HG02884 (cell line): ENCODE data around the gene FUT7.
"Not testable (repeated sequence)": the region's sequence is repeated elsewhere in the genome, so short reads cannot be mapped to it uniquely, and the experiment has no call there.

Source experiments
- ATAC-seq: cut with Tn5 transposase; IDR thresholded peaks from one replicate; pipeline ENCODE4 v1.9.1; 2021; ENCODE audit warnings: mild to moderate bottlenecking, moderate library complexity; ENCODE audit not compliant: unreplicated experiment

FUT7 gene

DNA sequence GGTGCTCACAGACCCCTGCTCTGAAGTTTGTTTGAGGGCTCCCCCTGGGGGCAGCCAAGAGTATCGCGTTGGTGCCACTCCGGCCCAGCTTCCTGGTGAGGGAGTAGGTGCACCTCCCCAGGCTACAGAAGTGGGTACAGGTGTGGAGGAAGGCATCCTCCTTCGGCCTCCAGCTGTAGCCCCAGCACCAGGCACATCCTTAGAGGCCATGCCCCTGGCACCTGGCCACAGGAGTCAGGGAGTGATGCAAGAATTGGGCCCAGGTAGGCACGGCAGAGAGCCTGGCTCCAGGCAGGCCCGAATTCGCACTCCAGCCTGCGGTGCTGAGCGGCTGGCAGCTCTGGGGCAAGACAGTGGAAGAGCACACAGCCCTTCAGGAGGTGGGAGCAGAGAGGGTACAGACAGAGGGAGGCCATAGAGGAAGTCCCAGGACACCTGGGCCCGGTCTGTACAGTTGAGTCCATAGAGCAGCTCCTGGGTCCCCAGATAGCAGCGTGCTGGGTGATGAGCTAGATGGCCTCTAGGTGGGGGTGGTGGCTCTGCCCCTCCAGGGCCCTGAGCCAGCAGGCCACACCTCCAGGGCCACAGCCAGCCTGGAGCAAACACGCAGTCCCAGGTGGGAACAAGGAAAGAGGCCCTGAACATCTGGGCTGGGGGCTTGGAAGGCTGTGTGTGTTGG is 36.1 kb upstream of the FUT7 start:
- no peak for ATAC-seq

DNA sequence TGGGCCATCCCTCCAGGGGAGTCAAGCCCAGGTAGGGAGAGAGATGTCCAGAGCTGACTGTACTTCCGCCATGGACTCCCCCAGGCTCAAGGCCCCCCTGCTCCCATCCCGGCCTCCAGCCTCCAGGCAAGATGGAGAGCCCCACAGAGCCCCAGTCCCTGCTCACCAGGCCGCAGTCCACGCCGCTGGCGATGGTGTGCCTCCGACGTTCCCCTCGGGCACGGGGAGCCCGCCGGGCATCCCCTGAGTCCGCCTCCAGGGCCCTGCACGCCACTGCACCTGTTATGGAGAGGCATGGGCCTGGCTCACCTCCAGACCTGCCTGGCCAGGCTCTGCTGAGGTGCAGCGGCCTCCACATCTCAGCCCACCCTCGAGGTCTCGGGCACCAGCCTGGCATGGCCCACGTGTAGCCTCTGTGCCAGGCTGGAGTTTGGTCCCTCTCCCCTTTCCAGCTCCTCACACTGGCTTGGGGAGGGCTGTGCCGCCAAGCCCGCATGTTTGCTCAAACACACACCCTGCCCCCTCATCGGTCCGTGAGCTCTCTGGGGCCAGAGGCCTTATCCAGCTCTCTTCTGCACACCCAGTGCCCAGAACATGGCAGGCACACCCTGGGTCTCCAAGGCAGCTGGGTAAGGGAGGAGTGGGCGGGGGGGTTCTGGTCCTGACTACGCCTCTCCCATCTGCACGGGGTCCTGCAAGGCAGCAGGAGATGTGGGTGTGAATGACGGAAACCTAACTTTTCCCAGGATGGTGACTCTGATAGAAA is 34.4 kb upstream of the FUT7 start:
- no peak for ATAC-seq

DNA sequence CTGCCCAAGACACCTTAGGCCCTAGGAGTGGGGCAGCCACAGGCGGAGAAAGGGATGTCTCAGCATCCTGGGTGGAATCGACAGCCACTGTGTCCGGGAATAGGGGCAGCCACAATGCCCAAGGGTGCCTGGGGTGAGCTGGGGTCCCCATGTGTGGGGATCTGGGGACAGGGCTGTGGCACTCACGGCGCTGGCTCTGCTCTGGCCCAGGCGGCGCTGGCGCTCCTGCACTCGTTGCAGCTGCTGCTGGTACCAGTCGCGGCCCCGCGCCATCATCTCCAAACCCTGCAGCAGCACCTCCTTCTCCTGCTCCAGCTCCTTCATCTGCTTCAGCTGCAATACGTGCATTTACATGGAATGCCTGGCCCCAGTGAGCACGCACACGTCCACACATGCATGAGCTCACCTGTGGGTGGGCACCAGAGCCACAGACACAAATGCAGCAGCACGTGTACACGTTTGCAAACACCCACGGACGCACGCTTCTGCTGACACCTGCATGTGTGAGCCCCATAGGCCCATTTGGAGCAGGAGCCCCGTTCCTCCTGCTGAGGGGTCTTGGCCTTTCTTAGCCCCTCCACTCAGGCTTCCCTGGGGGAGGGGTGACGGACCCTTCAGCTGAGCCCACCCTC is 33.6 kb upstream of the FUT7 start:
- ATAC-seq, result no peak

DNA sequence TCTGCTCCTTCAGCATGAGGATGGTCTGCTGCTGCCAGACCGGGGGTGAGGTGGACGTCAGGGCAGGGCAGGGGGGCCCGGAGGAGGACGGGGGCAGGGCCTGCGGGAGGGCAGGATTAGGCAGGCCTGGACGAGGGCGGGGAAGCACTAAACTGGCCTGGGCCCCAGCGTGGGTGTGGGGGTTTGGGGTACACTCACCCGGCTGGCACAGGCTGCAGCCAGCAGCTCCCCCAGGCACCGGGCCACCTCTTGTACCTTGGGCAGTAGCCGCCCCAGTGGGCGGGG is 32.9 kb upstream of the FUT7 start:
- ATAC-seq, result no peak

DNA sequence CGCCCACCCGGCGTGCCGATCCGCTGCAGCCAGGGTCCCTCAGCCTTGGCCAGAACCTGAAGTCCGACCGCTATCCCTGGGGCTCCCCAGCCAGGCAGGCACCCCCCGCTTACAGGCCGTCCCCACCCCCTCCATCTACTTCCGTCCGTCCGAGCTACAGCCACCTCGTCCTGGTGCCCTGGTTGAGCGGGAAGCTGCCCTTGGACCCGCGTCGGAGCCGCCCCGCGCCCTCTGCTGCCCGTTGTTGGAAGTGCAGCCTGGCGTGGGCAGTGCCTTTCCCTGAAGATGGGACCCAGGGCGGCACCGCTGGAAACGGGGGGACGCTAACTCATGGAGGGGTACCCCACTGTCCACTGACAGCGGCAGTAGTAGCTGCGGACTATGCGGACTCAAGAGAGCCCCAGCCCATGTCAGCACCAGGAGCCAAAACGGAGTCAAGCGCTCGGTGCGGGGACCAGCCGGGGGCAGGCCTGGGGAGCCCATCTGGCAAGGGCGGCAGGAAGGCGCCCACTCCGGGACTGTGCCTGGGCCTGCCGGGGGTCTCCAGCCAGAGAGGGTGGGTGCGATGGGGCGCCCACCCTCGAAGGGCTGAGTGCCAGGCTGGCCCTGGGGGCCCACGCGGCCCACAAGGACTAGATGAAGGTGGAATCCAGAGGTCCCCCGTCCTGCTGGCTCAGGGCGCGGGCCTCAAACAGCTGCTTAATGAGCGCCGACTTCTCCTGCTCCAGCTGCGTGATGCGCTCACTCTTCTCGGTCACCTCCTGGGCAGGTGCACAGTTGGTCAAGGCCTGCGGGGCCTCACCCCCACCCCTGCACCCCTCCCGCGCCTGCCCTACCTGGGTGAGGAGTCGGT is 32.4 kb upstream of the FUT7 start:
- no peak for ATAC-seq

DNA sequence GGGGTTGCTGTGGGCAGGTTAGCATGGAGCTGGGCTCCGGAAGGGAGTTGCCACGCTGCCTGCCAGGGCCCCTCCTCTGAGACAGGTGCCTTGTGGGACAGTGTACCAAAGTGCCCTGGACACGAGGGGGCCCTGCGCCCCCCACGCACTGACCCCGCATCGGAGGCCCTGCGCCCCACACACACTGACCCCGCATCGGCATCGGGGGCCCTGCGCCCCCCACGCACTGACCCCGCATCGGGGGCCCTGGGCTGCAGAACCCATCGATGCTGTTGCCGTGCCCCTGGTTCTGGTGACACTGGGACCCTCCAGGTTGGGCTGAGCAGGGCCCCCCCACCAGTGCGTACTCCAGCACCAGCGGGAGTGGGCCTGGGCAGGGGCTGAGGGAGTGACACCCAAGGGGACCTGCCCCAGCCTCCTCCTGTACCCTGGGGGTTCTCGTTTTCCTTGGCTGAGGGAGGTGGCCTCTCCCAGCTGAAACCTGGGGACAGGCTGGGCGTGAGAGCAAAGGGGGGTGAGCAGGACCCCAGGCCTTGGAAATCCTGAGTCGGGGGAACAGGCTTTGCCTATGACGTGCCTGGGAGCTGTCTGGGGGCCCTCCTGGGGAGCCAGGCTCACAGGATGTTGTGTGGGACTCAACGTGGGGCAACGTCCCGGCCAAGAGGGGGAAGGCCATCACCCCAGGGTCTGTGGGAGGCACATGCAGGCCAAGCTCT is 31.6 kb upstream of the FUT7 start:
- no peak for ATAC-seq

DNA sequence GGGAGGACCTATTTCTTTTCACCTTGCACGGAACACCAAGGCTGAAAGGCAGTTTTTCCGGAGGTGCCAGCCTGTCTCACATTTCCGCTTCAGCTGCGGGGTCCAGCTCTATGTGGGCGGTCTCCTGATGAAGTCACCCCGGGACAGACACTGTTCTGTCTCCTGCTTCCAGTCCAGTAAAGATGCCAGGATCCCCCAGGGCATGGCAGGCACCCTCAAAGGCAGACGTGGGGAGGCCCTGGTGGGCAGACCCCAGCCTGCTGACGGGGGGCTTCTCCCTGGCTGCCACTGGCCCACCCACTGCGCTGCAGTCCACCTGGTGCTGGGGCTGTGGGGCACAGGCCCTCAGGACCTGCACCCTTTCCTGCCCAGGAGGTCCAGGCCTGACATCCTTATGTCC is 30.9 kb upstream of the FUT7 start:
- not testable (repeated sequence) for ATAC-seq

DNA sequence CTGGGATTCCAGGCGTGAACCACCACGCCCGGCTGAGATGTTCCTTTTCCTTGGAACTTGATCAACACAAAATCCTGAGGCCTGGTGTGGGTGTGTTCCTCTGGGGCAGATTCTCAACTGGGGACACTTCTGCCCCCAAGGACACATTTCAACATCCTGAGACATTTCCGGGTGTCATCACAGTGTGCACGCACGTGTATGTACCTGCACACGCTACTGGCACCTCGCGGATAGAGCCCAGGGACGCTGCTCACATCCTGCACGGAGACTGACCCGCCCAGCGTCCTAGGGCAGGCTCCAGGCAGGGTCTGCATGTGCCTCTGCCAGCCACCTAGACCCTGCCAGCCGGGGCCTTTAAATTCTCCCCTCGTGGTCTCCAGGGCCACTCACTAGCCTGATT is 30.5 kb upstream of the FUT7 start:
- no peak for ATAC-seq

DNA sequence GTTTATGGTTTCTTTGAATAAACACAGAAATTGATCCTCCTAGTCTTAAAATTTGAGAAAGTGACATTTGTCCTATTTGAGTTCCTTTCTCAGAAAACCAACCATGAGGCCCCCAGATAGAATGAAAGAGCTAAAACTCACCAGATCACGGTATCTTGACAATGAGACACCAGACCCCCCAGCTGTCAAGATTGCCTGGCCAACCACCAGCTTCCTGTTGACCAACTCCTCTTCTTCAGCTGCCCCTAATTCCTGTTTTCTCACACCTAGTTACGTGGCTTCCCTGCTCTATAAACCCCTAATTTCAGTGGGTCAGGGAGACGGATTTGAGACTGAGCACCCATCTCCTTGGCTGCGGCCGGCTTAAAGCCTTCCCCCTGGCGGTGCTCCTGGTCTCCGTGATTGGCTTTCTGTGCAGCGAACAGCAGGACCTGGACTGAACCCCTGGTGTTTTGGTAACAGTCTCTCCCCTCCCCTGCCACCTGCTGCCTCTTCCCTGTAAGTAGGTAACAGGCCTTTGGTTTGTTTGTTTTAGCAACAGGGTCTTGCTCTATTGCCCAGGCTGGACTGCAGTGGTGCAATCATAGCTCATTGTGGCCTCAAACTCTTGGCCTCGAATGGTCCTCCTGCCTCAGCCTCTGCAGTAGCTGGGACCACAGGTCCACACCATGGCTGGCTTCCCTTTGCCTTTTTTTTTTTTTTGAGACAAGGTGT is 26.8 kb upstream of the FUT7 start:
- ATAC-seq, result no peak

DNA sequence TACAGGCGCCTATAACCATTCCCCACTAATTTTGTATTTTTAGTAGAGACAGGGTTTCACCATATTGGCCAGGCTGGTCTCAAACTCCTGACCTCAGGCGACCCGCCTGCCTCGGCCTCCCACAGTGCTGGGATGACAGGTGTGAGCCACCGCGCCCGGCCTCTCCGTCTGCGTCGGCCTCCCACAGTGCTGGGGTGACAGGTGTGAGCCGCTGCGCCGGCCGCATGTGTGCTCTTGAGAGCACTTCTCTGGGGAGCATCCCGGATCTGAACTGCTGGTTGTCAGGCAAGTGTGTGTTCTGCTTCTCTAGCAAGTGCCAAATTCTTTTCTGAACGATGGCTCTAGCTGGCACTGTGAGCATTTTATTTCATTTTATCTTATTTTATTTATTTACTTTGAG is 25.7 kb upstream of the FUT7 start:
- ATAC-seq, result no peak

DNA sequence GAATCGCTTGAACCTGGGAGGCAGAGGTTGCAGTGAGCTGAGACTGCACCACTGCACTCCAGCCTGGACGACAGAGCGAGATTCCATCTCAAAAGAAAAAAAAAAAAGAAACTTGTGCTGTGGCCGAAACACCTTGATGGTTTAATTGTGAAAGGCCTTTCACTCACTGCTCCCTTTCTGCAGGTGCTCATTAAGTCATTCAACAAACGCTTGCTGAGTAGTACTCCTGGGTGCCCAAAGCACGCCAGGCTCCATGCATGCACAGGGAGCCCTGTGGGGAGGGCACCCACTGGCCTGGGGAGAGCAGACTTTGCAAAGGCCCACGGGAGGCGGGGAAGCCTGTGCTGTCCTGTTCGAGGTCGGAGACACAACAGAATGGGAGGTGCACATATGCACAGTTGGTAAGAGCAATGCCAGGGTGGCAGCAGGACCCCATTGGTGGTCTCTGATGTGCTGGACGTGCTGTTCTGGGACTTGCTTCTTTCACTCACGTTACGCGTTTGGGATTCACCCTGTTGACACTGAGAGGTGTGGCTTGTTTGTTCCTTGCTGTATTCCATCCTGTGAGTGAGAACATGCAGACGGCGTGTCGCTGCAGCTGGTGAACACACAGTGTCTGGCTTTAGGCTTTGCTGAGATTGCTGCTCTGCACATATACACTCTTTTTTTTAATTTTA is 25.0 kb upstream of the FUT7 start:
- no peak for ATAC-seq

DNA sequence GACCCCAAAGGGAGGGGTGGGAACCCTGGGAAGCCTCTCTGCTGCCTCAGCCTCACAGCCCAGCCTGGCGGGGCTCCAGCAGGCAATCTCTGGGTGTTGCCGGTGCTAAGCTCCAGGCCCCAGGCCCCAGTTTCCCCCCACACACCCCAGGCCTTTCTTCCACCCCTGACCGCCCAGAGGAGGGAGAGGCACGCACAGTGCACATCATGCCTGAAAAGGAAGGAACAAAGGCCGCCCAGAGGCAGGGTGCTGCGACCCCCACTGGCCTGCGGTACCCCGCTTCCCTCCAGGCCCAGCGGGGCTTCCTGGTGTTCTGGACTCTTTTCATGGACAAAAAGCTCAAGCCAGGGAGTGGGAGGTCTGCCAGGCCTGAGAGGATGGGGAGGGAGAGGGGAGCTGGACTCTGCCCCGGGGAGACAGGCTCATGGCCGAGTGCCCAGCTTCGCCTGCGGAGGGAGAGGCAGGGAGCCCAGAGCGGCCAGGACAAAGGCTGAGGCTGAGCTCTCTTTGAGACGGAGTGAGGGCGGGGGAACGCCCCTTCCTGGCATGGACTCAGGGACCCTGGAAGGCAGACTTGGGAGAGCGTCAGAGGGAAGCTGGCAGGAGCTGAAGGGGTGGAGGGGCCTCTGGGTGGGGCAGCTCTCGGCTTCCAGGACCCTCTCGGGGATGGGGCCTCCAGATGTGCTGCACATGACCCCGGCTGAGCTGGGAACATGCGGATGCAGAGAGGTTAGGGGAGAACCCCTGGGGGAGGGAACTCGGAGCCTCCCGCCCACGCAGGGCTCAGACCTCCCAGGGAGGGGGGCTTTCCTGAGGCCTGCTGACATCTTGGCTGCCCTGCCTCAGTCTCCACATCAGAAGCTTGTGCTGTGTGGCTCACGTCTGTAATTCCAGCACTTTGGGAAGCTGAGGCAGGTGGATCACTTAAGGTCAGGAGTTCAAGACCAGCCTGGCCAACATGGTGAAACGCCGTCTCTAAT is 23.8 kb upstream of the FUT7 start:
- no peak for ATAC-seq

DNA sequence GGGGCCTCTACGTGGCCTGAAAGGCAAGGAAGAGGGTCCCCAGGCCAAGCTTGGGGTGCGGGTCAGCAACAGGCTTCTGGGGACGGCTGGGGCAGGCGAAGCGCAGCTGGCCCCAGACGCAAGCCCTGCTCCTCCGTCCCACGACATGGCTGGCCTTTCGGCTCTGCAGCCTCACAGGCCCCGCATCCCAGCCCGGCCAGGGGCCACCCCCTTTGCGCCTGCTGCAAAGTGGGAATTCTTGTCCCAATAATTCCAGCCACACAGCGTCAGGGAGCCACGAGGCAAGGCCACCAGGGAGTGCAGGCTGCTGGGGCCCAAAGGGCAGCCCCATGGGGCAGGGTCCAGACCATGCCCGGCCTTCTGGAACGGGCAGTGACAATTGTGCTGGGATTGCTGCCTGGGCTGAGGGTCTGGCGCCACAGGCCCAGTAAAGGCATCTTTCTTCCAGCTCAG is 23.1 kb upstream of the FUT7 start:
- ATAC-seq, result no peak

DNA sequence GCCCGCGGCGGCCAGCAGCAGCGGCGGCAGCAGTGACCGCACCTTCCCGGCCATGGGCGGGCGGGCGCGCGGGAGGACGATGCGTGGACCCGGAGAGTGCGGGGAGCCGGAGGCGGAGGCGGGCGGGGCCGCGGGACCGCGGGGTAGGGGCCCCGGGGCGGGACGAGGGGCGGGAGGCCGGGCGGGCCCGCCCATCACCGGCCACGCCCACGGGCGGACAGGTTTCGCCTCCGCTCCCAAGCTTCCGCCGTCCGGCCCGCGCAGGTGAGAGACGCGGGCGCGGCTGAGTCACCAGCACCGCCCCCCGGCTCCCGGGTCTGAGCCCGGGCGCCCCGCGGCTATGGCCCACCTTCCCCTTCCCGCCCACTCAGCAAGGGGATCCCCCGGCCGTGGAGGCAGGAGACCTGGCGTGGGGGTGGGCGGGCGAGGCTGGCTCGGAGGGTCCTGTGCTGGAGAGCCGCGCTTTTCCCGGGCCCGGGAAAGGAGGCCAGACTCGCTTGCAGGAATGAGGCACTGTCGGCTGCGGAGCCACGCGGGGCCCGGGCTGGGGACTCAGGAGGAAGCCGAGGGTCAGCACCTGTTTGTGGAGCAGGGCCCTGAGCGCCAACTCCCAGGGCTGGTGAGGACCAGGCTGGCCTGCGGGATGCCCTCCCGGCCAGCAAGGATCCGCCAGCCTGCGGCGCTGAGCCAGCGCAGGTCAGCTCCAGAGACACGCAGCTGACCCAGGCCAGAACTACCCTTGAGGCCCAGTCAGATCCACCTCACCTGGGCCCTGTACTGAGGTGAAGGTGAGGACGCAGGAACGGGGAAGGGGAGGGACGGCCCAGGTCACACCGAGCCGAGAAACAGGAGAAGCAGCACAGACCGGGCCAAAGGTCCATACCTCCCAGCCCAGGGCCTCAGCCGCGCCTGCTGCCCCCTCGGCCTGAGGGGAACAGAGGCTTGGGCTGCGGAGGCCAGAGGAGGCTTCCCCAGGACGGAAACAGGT is 22.4 kb upstream of the FUT7 start, which contains the start of gene ENTPD2:
ENTPD2 (minus strand) TSS at position 118 of the 988 bp plus-strand sequence; CDS start at position 54, 64 bp downstream.
- no peak for ATAC-seq

DNA sequence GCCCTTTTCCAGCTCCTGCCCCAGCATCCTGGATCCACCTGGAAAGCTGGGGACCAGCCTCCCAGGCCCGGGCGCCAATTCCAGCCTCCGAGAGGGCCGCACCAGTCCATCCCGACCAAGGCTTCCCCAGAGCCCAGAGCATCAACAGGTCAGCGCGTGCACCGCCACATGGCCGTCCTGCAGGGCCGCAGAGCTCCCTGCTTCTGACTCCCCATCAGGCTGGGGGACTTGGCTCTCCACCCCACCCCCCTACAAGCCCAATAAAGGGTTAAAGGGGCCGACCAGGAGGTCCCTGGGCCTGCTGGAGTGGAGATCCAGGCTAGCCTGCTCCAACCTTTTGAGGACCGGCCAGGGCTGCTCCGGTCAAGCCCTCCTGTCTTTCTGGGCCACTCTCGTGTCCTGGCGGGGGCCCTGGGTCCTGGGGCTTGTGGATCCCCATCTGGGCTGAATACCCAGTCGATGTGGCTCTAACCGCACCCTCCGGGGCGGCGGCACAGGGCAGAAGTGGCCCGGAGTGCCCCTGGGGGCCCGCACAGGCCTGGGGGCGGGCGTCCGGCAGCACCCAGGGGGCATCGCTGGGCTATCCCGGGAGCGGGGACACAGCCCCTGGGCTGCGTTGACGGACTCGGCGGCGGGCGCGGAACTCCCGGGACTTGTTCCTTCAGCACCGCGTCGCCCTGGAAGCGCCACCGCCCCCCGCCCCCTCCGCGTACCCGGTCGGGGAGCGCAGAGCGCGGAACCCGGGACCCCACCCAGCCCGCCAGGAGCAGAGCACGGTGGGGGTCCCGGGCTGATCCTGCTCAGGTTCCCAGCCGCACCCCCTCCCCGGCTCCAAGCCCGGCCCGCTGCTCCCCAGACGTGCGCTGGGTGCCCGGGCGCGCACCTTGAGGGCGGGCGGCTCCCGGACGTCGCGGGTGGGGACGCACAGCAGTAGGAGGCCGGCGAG is 21.4 kb upstream of the FUT7 start:
- ATAC-seq, result no peak

DNA sequence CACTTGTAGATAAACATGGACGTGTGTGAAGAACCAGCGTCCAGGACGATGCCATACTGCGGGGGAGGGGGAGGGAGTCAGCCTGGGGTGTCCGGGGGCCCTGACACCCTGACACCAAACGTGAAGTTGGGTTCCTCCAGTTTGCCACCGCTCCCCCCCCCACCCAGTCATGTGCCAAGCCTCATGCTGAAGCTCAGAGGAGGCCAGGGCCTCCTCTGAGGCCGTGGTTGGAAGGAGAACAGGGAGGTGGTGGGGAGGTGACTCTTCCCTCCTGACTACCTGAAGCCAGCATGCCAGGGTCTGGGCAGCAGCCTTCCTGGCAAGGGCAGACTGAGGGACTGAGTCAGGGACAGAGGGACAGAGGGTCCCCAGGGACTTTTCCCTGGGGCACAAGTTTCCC is 20.4 kb upstream of the FUT7 start:
- no peak for ATAC-seq
